Activated naive CD8-positive, alpha-beta T cell treated with anti-CD3 and anti-CD28 coated beads, Interleukin-2, amount 10 ng/mL, durations not matched to agents 7 days and 5 days (primary cell): Measurements from ENCODE around the gene UBE2G2. TPM values are rescaled to one million over a fixed set of nuclear protein-coding genes. Genes with fewer than 3 reads are reported as not detected.

ENCODE experiments used
- ATAC-seq: fragments of 150-1000 bp; cut with Tn5 transposase; one replicate; pipeline ENCODE4 v1.10.0; 2021; ENCODE audit warnings: low read depth, moderate library complexity
- POLR2A ChIA-PET: fragments of 350-600 bp; sonication (Branson Sonifier 250); formaldehyde crosslinking; loops from one replicate; lab custom pipeline; 2021; ENCODE audit warnings: antibody characterized with exemption; lab: Charles Lee
- DNase-seq: peaks from one replicate; pipeline ENCODE4 v3.0.0; 2021
- H3K27ac Mint-ChIP-seq: one replicate; pipeline ENCODE4 v1.8.0; 2022; ENCODE audit warnings: mild to moderate bottlenecking, mixed read lengths
- H3K27me3 Mint-ChIP-seq: one replicate; pipeline ENCODE4 v1.8.0; 2022; ENCODE audit warnings: mild to moderate bottlenecking, moderate library complexity, mixed read lengths
- H3K36me3 Mint-ChIP-seq: one replicate; pipeline ENCODE4 v1.8.0; 2021; ENCODE audit warnings: mild to moderate bottlenecking, mixed read lengths
- H3K4me1 Mint-ChIP-seq: one replicate; pipeline ENCODE4 v1.8.0; 2021; ENCODE audit warnings: mixed read lengths
- H3K4me3 Mint-ChIP-seq: one replicate; pipeline ENCODE4 v1.8.0; 2022; ENCODE audit warnings: mild to moderate bottlenecking, moderate library complexity, mixed read lengths
- H3K9me3 Mint-ChIP-seq: one replicate; pipeline ENCODE4 v1.8.0; 2021; ENCODE audit warnings: mixed read lengths
- total RNA-seq, 2 experiments: library from RNA; stranded (reverse); gene quantifications; one replicate each; pipeline ENCODE4 v1.2.3, GENCODE V29; 2021

The UBE2G2 gene
- total RNA-seq = 100 to 1,000 TPM; 111 TPM

- POLR2A ChIA-PET = interaction anchor here (0.9 to 3.7 kb wide), 14 partner anchors 14 to 346 kb away, joined by 3 to 29 read pairs (median 3); partner anchors contain the start of genes ITGB2, LRRC3, PTTG1IP and SLX9
- ATAC-seq = peak; percentile 94
- peak; percentile 94 for DNase-seq
- Mint-ChIP-seq H3K4me3 (peak within 1 kb of the TSS; percentile 99), H3K27ac (peak within 1 kb of the TSS; percentile 87), H3K9me3 (no peaks in the 10 kb centered on the region), H3K27me3 (no peaks in the 10 kb centered on the region), H3K36me3 (peaks cover 17% of the 10 kb centered on the region), H3K4me1 (peaks cover 38% of the 10 kb centered on the region)
Measured at GRCh38 chr21:44801468-44802395, at the start of gene UBE2G2. UBE2G2 (minus strand) TSS chr21:44801820; CDS start chr21:44801748, 72 bp downstream.

- peak overlapping the region; percentile 12 for H3K27ac Mint-ChIP-seq
- H3K4me1 Mint-ChIP-seq = peaks cover 14% of the 10 kb centered on the region
- no peaks in the 10 kb centered on the region for H3K9me3 Mint-ChIP-seq
- ATAC-seq (no peak), DNase-seq (peak; percentile 9)
- no peak overlapping the region for H3K4me3 Mint-ChIP-seq
- no peaks in the 10 kb centered on the region for H3K27me3 Mint-ChIP-seq
- H3K36me3 Mint-ChIP-seq = peaks cover 15% of the 10 kb centered on the region
- POLR2A ChIA-PET = interaction anchor here (0.9 to 1.6 kb wide), 3 partner anchors 8 to 34 kb away, joined by 3 to 4 read pairs (median 3); partner anchors contain the start of genes PTTG1IP and SUMO3
Measured at GRCh38 chr21:44850905-44851657, 49.5 kb upstream of the UBE2G2 start.

- Mint-ChIP-seq H3K27ac (no peak overlapping the region), H3K27me3 (no peaks in the 10 kb centered on the region), H3K4me1 (peaks cover 14% of the 10 kb centered on the region), H3K9me3 (no peaks in the 10 kb centered on the region), H3K36me3 (peaks cover 13% of the 10 kb centered on the region), H3K4me3 (no peak overlapping the region)
- no peak for ATAC-seq
- POLR2A ChIA-PET = interaction anchor here (0.9 to 1.6 kb wide), 3 partner anchors 9 to 33 kb away, joined by 3 to 4 read pairs (median 3); partner anchors contain the start of genes PTTG1IP and SUMO3
- no peak for DNase-seq
Measured at GRCh38 chr21:44850208-44850800, 48.7 kb upstream of the UBE2G2 start.

- no peak for ATAC-seq
Measured at GRCh38 chr21:44849616-44850130, 48.1 kb upstream of the UBE2G2 start.

GRCh38 chr21:44848821-44849521 lies 47.4 kb upstream of the UBE2G2 start:
- peaks cover 14% of the 10 kb centered on the region for H3K4me1 Mint-ChIP-seq
- POLR2A ChIA-PET = interaction anchor here (1.6 kb wide), 1 partner anchor 24 kb away, joined by 4 read pairs; the partner anchor contains the start of gene PTTG1IP
- peaks cover 2% of the 10 kb centered on the region for H3K27me3 Mint-ChIP-seq
- ATAC-seq (no peak), DNase-seq (no peak)
- H3K9me3 Mint-ChIP-seq = no peaks in the 10 kb centered on the region
- no peak overlapping the region for H3K4me3 Mint-ChIP-seq
- H3K27ac Mint-ChIP-seq = no peak overlapping the region
- peaks cover 9% of the 10 kb centered on the region for H3K36me3 Mint-ChIP-seq

More at GRCh38 chr21:44849616-44850130, 48.1 kb upstream of the UBE2G2 start:
- Mint-ChIP-seq H3K9me3 (no peaks in the 10 kb centered on the region), H3K4me1 (peaks cover 14% of the 10 kb centered on the region), H3K27me3 (peaks cover under 1% of the 10 kb centered on the region), H3K27ac (no peak overlapping the region), H3K4me3 (no peak overlapping the region), H3K36me3 (peaks cover 9% of the 10 kb centered on the region)
- POLR2A ChIA-PET = interaction anchor here (1.4 to 1.6 kb wide), 2 partner anchors 24 to 32 kb away, joined by 3 to 4 read pairs; partner anchors contain the start of genes PTTG1IP and SUMO3
- DNase-seq = no peak

- DNase-seq (no peak), ATAC-seq (no peak)
- H3K9me3 Mint-ChIP-seq = no peaks in the 10 kb centered on the region
- peaks cover 2% of the 10 kb centered on the region for H3K27me3 Mint-ChIP-seq
- POLR2A ChIA-PET = interaction anchor here (0.6 kb wide), 1 partner anchor 1579 kb away, joined by 6 read pairs; no protein-coding TSS in a partner anchor
- peaks cover 13% of the 10 kb centered on the region for H3K4me1 Mint-ChIP-seq
- H3K27ac Mint-ChIP-seq = no peak overlapping the region
- H3K4me3 Mint-ChIP-seq = no peak overlapping the region
- peaks cover 7% of the 10 kb centered on the region for H3K36me3 Mint-ChIP-seq
Measured at GRCh38 chr21:44847261-44848056, 45.8 kb upstream of the UBE2G2 start.

GRCh38 chr21:44846485-44847260 lies 45.1 kb upstream of the UBE2G2 start:
- Mint-ChIP-seq H3K4me3 (peak overlapping the region; percentile 59), H3K27ac (no peak overlapping the region), H3K4me1 (peaks cover 6% of the 10 kb centered on the region), H3K9me3 (no peaks in the 10 kb centered on the region), H3K27me3 (peaks cover 2% of the 10 kb centered on the region), H3K36me3 (peaks cover 7% of the 10 kb centered on the region)
- peak; percentile 57 for ATAC-seq
- POLR2A ChIA-PET = interaction anchor here (0.6 kb wide), 1 partner anchor 1579 kb away, joined by 6 read pairs; no protein-coding TSS in a partner anchor
- no peak for DNase-seq

- Mint-ChIP-seq H3K9me3 (no peaks in the 10 kb centered on the region), H3K27ac (no peak overlapping the region), H3K27me3 (peaks cover 2% of the 10 kb centered on the region), H3K4me1 (peaks cover 5% of the 10 kb centered on the region), H3K4me3 (peak overlapping the region; percentile 59), H3K36me3 (peaks cover 6% of the 10 kb centered on the region)
- ATAC-seq = no peak
- no peak for DNase-seq
- POLR2A ChIA-PET = no interaction called here
Measured at GRCh38 chr21:44846224-44846484, 44.5 kb upstream of the UBE2G2 start.

GRCh38 chr21:44845418-44846223 lies 44.0 kb upstream of the UBE2G2 start:
- ATAC-seq (peak; percentile 79), DNase-seq (peak; percentile 71)
- POLR2A ChIA-PET = no interaction called here
- Mint-ChIP-seq H3K27me3 (peaks cover 2% of the 10 kb centered on the region), H3K36me3 (peaks cover 4% of the 10 kb centered on the region), H3K27ac (no peak overlapping the region), H3K4me1 (peaks cover 5% of the 10 kb centered on the region), H3K9me3 (no peaks in the 10 kb centered on the region), H3K4me3 (peak overlapping the region; percentile 59)

GRCh38 chr21:44844256-44844655 lies 42.6 kb upstream of the UBE2G2 start:
- Mint-ChIP-seq H3K4me3 (no peak overlapping the region), H3K27me3 (peaks cover 2% of the 10 kb centered on the region), H3K27ac (no peak overlapping the region), H3K4me1 (peaks cover 5% of the 10 kb centered on the region), H3K9me3 (no peaks in the 10 kb centered on the region), H3K36me3 (peaks cover 4% of the 10 kb centered on the region)
- POLR2A ChIA-PET = no interaction called here
- DNase-seq = no peak
- ATAC-seq = no peak
